ENCODE data around the gene SLC2A11.
"Not testable (repeated sequence)": the region's sequence is repeated elsewhere in the genome, so short reads cannot be mapped to it uniquely, and the experiment has no call there.

SLC2A11 gene

DNA sequence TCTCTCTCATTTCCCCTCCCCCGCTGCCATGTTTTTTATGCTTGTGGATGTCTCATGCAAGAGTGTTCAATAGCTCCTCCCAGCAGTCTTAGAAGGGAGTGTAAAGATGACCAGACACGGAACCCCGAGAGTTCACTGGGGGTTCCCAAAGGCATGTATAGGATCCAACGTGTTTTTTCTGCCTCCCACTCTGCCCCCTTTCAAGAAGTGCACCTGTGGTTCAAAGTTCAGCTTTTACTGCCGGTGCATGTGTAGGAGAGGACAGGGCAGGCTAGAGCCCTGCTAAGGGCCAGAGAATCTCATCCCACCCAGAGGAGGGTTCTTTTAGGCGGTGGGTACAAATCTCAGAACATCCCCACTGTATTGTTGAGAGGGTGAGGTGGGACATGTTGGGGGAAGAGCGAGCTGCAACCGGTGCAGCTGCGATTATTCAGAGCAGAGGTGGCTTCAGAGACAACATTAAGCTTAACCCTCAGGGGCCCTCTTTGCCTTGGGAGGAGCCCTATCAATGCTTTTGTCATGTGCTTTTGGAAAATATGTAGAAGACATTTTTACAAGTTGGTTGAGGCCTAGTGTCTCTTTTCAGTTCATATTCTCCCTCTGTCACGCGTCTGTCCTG lies 51.0 kb downstream of the SLC2A11 start:
- DNase-seq (ENCODE audit: low read depth), result no peak

DNA sequence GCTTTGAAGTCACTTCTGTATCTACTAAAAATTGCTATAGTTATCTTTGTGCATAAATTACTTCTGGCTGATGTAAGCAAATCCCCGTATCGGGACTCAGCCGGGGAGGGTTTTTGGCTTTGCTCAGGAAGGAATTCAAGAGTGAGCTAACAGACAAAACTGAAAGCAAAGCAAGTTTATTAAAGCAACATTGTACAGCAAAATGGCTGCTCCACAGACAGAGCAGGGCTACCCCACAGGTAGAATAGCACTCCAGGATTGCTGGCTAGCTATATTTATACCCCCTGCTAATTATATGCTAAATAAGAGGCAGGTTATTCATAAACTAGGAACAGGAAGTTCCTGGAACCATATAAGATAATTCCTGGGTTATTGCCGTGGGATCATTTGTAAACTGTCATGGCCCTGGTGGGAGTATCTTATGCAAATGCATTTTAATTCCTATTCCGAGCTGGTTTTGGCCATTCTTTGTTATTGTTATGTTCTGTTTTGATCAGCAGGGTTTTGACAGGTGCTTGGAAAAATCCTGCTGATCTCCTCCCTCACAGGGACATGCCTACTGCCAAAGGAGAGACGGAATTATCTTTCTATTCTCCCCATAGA lies 51.7 kb downstream of the SLC2A11 start:
- no peak for DNase-seq (ENCODE audit: low read depth)

DNA sequence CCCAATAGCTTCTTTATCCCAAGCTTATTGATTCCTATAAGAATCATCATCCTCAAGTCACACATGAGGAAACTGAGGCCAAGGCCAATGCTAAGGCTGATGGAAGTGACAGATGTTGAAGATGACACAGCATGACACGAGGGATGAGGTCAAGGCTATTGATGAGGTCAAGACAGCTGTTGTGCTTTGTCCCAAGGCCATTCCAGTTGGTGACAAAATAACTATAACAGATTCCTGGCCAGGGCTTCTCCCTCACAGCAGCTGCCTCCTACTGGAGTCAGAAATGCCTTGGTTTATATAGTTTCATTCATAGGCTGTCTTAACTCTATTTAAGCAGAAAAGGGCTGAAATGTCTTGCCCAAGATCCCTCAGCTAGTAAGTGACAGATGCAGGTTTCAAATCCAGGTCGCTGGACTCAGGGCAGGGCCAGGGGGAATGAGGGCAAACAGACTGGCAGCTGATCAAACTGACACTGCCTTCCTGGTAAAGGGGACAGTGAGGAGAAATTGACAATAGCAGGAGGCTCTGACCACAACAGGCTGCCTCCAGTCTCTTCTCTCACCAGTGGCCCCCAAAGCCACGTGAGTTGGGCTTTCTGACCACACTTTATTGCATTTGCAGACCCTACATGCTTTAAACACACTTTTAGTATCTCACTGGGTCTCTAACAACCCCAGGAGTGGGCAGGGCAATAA lies 53.0 kb downstream of the SLC2A11 start:
- DNase-seq (ENCODE audit: low read depth), result no peak

DNA sequence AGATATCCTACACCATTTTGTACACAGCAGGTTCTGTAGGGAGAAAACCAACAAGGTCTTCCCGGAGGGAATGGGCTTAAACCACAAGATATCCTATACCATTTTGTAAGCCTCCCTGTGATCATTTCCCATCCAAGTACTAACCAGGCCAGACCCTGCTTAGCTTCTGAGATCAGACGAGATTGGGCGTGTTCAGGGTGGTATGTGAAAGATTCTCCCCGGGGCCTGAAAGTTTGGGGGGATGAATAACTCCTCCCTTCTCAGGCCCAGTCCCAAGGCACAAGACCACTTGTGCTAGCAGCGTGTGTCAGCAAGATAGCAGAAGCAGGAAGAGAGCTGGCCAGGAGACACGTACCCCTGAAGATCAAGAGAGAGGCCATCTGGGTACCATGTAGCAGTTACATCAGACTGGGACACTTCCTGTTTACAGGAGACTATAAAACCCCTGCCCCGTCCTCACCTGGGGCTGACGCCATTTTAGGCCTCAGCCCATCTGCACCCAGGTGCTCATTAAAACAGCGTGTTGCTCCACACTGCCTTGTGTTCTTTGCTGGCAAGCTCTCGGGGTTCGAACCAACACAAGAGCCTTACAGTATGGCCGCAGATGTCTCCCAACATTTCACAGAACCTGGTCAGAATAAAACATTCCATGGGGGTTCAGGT lies 53.8 kb downstream of the SLC2A11 start:
- DNase-seq (ENCODE audit: low read depth), result no peak

DNA sequence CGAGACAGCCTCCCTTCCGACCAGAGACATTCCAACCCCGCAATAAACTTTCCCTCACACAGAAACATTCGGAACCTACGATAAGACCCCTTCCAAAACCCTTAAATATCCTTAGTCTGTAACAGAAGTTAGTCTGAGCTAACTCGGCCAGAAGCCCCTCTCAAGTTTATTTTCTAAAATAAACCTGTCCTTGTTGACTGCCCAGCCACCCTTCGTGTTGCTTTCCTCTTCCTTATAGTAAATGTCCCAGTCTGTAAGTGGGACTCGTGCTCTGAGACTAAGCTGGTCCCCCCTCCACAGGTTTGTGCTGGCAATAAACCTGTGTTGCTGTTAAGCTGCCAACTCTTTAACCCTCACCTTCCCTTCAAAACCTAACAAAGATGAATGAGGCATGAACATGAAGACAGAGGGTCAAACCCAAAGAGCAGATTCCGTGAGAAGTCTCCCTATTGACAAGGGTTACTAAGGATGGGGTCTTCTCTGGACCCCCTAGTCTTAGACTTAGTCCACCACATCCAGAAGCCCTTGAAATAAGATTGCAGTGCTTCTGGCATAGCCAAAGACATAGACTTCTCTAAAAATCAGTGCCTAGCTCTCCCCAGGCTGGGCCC lies 54.7 kb downstream of the SLC2A11 start:
- DNase-seq (ENCODE audit: low read depth), result no peak

DNA sequence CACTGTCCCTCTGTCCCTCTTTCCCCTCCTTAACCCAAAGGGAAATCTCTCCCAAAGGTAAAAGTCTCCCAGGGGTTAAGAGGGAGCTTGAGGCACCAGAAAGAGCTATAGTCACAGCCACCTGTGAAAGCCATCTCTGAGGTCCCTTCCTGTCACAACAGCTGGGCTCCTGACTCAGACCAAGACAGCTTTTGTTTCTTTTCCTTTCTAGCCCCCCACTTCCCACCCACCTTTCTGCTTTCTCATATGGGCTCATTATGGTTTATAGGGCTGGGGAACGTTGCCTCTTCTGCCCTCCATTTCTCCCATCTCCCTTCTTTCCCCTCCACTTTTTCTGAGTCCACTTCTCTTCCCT lies 55.6 kb downstream of the SLC2A11 start:
- DNase-seq (ENCODE audit: low read depth), result no peak

DNA sequence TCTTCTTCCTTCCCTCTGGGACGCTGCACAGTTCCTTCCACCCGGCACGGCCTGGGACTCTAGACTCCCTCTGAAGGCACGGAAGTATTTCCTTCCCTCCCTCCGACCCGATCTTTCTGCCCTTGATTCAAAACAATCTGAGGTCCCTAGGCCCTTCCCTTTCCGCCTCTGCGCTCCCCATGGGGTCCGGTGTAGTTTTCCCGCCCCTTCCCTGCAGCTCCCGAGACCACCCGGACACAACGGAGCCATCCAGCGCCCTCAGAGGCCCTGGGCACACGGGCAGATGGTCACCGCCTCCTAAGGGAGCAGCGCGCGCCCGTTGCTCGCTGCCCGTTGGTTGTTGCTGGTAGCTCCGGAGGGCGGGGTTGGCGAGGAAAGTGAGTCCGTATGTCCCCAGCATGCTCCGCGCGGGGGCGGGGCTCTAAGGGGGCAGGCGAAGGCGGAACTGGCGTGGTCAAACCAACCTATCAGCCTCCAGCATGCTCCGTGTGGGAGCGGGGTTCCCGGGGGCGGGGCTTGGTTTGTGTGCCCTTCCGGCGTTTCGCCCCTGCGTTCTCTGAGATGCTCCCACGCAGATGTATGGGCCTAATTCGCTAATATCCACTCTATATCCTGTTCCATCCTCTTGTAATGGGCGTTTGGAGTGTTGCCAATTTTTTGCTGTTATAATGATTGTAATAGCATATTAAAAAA lies 56.1 kb downstream of the SLC2A11 start:
- peak; percentile 88 for DNase-seq (ENCODE audit: low read depth)

DNA sequence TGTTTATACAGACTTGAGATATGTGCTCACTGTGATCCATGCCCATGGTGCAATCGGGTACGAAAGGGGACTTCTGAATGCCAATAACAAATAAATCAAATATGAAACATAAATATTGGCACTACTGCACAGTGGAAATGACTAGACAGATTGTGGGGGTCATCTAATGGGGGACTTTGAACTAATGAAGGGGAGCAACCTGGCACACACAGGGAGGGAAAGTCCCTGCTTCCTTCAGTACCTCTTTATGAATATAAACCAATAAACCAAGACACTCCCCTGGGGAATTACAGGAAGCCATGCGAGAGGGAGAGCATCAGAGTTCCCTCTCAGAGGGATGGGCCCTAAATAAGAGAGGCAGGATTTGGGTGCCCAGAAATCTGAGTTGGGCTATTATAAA lies 57.6 kb downstream of the SLC2A11 start:
- no peak for DNase-seq (ENCODE audit: low read depth)

DNA sequence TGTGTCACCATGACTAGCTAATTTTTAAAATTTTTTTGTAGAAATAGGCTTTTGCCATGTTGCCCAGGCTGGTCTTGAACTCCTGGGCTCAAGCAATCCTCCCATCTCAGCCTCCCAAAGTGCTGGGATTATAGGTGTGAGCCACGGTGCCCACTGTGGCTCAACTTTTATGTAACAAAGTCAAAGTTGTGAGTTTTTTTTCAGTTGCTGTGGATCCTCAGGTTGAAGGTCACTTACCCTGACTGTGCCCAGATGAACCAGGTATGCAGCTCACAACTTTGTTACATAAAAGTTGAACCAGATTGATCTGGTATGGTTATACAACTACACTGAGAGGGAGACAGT lies 62.6 kb downstream of the SLC2A11 start:
- not testable (repeated sequence) for DNase-seq (ENCODE audit: low read depth)

DNA sequence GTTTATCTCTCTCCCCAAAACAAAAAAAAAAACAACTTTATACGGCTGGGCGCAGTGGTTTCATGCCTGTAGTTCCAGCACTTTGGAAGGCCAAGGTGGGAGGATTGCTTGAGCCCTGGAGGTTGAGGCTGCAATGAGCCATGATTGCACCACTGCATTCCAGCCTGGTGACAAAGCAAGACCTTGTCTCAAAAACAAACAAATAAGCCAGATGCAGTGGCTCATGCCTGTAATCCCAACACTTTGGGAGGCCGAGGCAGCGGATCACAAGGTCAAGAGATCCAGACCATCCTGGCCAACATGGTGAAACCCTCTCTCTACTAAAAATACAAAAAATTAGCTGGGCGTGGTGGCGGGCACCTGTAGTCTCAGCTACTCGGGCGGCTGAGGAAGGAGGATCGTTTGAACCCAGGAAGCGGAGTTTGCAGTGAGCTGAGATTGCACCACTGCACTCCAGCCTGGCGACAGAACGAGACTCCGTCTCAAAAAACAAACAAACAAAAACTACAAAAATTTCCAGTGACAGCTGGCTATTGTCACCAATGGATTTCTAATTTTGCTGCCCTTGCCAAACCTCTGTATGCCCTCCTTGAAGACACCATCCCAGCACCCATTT lies 64.0 kb downstream of the SLC2A11 start:
- DNase-seq (ENCODE audit: low read depth), result not testable (repeated sequence)

DNA sequence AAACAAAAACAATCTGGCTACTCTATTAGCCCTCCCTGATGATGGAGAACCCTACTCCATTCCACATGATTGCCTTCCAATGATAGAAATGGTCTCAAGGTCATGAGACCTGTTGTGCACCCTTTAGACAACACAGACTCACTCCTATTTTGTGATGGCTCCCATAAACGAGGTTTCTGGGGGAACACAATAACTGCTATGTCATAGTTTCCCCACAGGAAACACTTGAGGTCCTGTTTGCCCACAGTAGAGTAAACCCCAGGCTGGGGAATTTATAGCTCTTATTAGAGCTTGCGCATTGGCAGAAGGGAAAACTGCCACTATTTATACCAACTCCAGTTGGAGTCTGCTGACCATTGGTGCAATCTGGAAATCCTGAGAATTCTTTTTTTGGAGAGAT lies 65.2 kb downstream of the SLC2A11 start:
- no peak for DNase-seq (ENCODE audit: low read depth)

DNA sequence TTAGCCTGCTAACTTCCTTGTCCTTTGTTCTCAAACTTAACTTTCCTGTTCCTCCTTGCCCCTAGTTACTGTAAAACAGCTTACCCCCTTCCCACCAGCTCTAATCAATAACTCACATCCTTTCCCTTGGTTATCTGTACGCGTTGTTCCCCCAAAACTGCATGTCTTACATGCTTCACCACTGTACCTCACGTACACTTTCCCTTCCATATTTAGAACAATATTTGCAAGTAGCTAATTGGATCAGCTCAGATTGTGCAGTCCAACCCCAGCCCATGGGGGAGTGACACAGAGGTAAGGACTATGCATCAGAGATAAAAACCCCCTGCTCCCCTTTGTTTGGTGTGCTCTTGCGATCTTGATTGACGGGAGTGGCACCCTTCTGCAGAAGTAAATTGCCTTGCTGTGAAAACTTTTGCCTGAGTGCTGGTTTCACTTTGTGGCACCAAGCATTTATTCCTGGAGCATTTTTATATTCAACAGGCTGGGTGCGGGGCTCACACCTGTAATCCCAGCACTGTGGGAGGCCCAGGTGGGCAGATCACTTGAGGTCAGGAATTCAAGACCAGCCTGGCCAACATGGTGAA lies 67.4 kb downstream of the SLC2A11 start:
- DNase-seq (ENCODE audit: low read depth), result no peak

DNA sequence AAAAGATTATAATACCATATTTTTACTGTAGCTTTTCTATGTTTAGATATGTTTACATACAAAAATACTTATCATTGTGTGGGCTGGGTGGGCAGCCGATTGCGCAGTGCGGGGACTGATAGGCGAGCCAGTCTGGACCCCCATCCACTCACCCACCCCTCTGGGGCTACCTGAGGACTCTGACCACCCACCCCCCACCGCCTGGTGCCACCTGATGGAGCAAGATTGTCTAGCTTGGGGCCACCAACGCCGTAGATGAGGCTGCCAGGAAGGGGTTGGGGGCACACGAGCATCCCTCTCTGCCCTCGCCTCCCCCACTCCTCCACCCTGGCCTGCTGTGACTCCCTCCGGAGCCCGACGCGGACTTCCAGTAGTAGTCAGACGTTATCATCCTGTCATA lies 68.9 kb downstream of the SLC2A11 start:
- no peak for DNase-seq (ENCODE audit: low read depth)

All from HS-5 (cell line).